GM13977 (cell line): ENCODE results near the gene STT3B.

ENCODE experiments used
- DNase-seq: peaks from one replicate; pipeline ENCODE4 v3.0.0; 2012; ENCODE audit warnings: low spot score
- in situ Hi-C: fragments of 300-500 bp; cut with MboI; formaldehyde crosslinking; loops from one replicate; pipeline ENCODE4 v1.12.0; 2022; ENCODE audit warnings: low sequenced_read_pairs, low pct_unique_long_range_greater_than_20kb, mixed read lengths, inconsistent platforms; ENCODE audit not compliant: unreplicated experiment
- TF ChIP-seq, protein P1 (sequence below): IDR thresholded peaks from 2 replicates; pipeline ENCODE4 v1.5.1; 2012; ENCODE audit warnings: mild to moderate bottlenecking, control low read depth; ENCODE audit not compliant: insufficient read depth; ENCODE audit errors: extremely low read depth, missing control alignments

The STT3B gene

DNA sequence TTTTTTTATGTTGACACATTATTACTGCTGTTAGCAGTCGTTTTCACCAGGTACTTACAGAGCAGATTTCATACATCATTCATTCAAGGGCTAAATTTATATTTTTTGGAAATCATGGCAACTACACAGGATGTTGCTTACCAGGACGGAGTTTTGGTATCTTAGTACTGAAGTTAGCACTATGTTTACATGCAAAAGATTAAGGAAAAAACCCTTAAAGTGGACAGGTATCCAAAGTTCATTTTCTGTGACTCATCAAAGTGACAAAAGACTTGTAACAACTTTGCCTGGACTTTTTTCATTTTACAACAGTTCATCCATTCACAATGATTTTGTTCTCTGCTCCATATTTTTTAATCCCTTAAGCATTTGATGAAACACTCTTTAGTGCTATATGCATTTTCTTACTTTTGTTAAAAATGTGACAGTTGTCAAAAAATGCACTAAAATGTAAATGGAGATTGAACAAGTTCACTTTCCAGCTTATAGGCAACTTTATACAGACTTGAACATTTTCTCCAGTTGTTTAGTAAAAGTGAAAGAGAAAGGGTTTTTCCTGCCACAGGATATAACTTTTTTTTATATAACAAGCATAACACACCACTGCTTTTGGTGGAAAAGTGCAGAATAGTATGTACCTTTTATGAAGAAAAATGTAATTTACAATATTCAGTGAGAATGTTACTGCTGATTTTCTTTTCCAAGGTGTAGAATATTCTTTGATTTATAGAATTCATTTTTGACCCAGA lies 104.1 kb downstream of the STT3B start:
- TF ChIP-seq, protein P1, sequence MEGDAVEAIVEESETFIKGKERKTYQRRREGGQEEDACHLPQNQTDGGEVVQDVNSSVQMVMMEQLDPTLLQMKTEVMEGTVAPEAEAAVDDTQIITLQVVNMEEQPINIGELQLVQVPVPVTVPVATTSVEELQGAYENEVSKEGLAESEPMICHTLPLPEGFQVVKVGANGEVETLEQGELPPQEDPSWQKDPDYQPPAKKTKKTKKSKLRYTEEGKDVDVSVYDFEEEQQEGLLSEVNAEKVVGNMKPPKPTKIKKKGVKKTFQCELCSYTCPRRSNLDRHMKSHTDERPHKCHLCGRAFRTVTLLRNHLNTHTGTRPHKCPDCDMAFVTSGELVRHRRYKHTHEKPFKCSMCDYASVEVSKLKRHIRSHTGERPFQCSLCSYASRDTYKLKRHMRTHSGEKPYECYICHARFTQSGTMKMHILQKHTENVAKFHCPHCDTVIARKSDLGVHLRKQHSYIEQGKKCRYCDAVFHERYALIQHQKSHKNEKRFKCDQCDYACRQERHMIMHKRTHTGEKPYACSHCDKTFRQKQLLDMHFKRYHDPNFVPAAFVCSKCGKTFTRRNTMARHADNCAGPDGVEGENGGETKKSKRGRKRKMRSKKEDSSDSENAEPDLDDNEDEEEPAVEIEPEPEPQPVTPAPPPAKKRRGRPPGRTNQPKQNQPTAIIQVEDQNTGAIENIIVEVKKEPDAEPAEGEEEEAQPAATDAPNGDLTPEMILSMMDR = no peak
- in situ Hi-C loops = no loop called here
- DNase-seq = no peak

DNA sequence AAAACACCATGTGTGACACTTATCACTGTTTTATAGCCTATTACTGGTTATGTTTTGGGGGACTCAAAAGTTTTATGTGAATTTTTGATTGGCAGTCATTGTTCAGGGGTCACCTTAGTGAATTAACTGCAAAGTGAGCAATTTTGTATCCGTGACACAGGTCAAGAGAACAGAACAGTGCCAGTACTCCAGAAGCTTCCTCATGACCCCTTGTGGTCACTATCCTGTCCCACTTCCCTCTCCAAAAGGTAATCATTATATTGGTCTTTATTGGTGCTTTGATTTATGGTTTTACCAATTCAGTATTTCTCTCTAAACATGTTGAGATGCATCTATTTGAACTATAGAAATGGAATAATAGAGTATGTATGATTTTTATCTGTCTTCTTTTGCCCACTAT lies 107.1 kb downstream of the STT3B start:
- no peak for DNase-seq
- TF ChIP-seq, protein P1 = no peak
- in situ Hi-C loops = no loop called here

DNA sequence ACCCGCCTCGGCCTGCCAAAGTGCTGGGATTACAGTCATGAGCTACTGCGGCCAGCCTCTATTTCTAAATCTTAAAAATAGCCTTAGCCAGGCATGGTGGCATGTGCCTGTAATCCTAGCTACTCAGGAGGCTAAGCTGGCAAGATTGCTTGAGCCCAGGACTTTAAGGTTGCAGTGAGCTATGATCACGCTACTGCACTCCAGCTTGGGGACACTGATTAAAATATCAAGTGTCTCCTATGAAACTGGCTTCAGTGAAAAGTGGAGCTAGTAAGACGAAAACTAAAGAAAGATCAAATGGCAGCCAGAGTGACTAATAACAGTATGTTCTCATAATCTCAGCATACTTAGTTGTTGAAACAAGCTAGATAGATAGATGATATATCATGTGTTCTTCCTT lies 112.5 kb downstream of the STT3B start:
- in situ Hi-C loops = no loop called here
- TF ChIP-seq, protein P1 = no peak

DNA sequence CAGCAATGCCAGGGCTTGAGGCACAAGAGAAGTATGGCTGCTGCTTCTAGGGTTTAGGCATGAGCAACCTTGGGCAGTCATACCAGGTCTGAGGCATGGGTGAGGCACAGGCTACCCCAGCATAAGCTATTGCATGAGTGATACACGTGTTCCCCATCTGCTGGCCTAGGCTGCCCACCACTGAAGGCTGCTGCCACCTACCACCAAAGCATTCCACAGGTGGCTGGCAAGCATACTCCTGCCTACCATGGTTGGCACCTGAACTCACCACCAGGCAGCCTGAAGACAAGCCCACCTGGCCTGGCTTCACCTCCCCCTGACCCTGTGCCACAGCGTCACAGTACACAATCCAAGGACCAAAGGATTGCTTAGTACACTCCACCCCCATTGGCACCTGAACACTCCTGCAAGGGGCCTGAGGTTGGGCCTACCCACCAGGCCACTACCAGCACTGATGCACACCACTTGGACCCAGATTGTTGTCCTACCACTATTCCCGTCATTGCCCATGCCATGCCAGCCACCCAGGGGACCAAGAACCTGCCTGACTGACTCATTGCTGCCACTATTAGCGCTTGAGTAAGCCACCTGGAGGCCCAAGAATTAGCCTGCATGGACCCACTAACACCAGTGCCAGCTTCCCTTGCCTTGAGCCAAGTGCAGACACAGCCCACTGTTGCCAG lies 115.7 kb downstream of the STT3B start:
- in situ Hi-C loops = no loop called here
- TF ChIP-seq, protein P1 = no peak
- no peak for DNase-seq

More for the DNA sequence above, 112.5 kb downstream of the STT3B start:
- DNase-seq = no peak

DNA sequence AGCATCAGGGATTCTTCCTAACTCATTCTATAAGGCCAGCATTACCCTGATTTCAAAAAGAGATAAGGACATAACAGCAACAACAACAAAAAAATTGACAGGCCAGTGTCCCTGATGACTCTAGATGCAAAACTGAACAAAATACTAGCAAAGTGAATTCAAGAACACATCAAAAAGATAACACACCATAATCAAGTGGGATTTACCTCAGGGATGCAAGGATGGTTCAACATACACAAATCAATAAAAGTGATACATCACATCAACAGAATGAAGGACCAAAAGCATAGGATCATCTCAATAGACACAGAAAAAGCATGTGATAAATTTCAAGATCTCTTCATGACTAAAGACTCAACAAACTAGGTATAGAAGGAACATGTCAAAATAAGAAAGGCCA lies 119.6 kb downstream of the STT3B start:
- in situ Hi-C loops = no loop called here
- TF ChIP-seq, protein P1 = no peak
- no peak for DNase-seq

DNA sequence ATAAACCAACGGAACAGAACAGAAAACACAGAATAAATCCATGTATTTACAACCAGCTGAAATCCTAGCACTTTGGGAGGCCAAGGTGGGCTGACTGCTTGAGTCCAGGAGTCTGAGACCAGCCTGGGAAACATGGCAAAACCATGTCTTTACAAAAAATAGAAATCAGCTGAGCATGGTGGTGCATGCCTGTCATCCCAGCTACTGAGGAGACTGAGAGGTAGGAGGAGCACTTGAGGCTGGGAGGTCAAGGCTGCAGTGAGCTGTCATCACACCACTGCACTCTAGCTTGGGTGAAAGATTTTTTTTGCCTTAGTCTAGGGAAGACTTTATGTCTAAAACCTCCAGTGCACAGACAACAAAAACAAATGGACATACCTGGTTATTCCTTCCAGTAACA lies 120.7 kb downstream of the STT3B start:
- in situ Hi-C loops = no loop called here

More for the DNA sequence above, 120.7 kb downstream of the STT3B start:
- TF ChIP-seq, protein P1 = no peak
- DNase-seq = no peak
